Fibroblast of villous mesenchyme (primary cell): ENCODE data around the gene MGLL. TPM values are rescaled to one million over a fixed set of nuclear protein-coding genes. Genes with fewer than 3 reads are reported as not detected.

Source experiments
- DNase-seq: peaks from one replicate; pipeline ENCODE4 v3.0.0-alpha.2; 2010; ENCODE audit warnings: low read depth
- H3K4me3 ChIP-seq: 2 replicates; pipeline ENCODE4 v1.5.1; 2011; ENCODE audit warnings: low read depth, mild to moderate bottlenecking, low read length
- CTCF ChIP-seq: IDR thresholded peaks from 2 replicates; pipeline ENCODE4 v1.5.1; 2012; ENCODE audit warnings: low read depth, mild to moderate bottlenecking, low read length; ENCODE audit not compliant: insufficient read depth
- total RNA-seq: library from RNA; depleted of rRNA; stranded (reverse); fragments of >200 nt; gene quantifications from 2 replicates; pipeline ENCODE4 v1.2.3, GENCODE V29; 2012

Gene MGLL
- total RNA-seq, 1 donor: 141 TPM

- TF ChIP-seq CTCF: no peak
- peak; percentile 93 for DNase-seq
- no peak overlapping the region for H3K4me3 ChIP-seq
Measured at GRCh38 chr3:127792541-127793292, 29.6 kb downstream of the MGLL start.

GRCh38 chr3:127791221-127791913 is 30.9 kb downstream of the MGLL start:
- TF ChIP-seq CTCF: peak; percentile 44

GRCh38 chr3:127790882-127791183 is 31.5 kb downstream of the MGLL start:
- no peak for DNase-seq
- TF ChIP-seq CTCF: no peak
- H3K4me3 ChIP-seq: no peak overlapping the region

More at GRCh38 chr3:127791221-127791913, 30.9 kb downstream of the MGLL start:
- peak; percentile 86 for DNase-seq
- H3K4me3 ChIP-seq: no peak overlapping the region

DNA sequence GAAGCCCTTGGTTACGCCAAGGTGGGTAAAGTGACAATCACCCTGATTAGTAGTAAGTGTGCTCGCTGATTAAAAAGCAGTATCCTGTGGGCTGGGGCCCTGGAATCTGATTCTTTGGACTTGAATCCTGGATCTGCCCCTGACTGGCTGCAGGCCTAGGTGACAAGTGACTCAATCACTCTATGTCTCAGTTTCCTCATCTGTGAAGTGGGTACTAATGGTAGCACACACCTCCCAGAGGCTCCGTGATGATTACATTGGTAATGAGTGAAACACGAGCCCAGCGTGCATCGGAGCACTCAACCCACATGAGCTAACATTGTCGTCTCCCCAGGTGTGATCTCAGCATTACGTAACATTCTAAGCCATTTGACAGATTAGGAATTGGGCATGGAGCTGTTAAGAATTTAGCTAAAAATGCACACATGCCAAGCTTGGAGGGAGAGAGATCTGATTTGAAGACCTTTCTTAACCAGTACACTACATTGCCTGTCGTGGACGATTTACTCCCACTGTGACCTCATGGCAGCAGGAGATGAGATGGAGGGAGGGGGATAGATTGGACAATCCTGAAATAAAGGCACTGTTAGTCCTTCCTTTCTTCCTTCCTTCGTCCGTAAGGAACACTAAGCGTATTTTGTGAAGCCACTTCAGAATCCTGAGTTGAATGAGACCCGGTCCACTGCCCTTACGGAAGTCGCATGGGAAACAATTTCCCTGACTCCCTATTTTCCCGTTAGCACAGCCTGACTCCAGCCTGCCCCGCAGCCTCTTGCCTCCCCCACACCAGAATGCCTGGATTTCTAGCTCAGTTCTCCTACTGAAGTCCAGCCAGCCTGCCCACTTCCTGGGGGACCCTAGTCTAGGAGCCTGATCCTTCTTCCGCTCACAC is 32.1 kb downstream of the MGLL start:
- TF ChIP-seq CTCF: no peak
- no peak for DNase-seq
- no peak overlapping the region for H3K4me3 ChIP-seq

DNA sequence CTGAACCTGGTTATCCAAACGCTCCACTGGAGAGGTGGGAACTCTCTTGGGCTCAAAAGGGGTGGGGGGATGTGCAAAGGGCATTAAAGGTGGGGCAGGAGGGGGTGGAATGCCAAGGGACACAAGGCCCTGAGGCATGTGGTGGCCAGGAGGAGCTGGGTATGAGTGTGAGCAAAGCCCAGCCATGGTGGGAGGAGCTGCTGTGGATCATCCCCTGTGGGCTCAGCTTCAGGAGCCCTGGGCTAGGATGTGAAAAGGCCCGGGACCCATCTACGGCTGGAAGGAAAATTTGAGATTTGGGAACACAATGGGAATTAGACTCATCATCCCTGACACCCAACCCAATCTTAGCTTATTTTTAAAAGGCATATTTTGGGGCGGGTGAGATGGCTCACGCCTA is 33.3 kb downstream of the MGLL start:
- no peak for DNase-seq
- H3K4me3 ChIP-seq: no peak overlapping the region
- TF ChIP-seq CTCF: no peak

GRCh38 chr3:127788451-127788909 is 33.8 kb downstream of the MGLL start:
- no peak for DNase-seq
- TF ChIP-seq CTCF: no peak

More at GRCh38 chr3:127788451-127788909, 33.8 kb downstream of the MGLL start:
- no peak overlapping the region for H3K4me3 ChIP-seq
